GM12872 (cell line): ENCODE data around the gene GLOD5.

Source experiments
- TF ChIP-seq, protein P1 (sequence below): IDR thresholded peaks from 3 replicates; pipeline ENCODE4 v1.5.1; 2011; ENCODE audit warnings: low read depth, mild to moderate bottlenecking, low read length, moderate library complexity; ENCODE audit not compliant: insufficient read depth

The GLOD5 gene

GRCh38 chrX:48737940-48738339, 23.6 kb upstream of the GLOD5 start:
- TF ChIP-seq, protein P1, sequence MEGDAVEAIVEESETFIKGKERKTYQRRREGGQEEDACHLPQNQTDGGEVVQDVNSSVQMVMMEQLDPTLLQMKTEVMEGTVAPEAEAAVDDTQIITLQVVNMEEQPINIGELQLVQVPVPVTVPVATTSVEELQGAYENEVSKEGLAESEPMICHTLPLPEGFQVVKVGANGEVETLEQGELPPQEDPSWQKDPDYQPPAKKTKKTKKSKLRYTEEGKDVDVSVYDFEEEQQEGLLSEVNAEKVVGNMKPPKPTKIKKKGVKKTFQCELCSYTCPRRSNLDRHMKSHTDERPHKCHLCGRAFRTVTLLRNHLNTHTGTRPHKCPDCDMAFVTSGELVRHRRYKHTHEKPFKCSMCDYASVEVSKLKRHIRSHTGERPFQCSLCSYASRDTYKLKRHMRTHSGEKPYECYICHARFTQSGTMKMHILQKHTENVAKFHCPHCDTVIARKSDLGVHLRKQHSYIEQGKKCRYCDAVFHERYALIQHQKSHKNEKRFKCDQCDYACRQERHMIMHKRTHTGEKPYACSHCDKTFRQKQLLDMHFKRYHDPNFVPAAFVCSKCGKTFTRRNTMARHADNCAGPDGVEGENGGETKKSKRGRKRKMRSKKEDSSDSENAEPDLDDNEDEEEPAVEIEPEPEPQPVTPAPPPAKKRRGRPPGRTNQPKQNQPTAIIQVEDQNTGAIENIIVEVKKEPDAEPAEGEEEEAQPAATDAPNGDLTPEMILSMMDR: no peak

- TF ChIP-seq, protein P1: no peak
These were observed 19.7 kb upstream of the GLOD5 start for GRCh38 chrX:48741834-48742233.

GRCh38 chrX:48745222-48745621, 16.3 kb upstream of the GLOD5 start:
- TF ChIP-seq, protein P1: no peak

GRCh38 chrX:48747415-48748016, 14.0 kb upstream of the GLOD5 start:
- TF ChIP-seq, protein P1: no peak

GRCh38 chrX:48749182-48749581, 12.4 kb upstream of the GLOD5 start:
- TF ChIP-seq, protein P1: no peak

DNA sequence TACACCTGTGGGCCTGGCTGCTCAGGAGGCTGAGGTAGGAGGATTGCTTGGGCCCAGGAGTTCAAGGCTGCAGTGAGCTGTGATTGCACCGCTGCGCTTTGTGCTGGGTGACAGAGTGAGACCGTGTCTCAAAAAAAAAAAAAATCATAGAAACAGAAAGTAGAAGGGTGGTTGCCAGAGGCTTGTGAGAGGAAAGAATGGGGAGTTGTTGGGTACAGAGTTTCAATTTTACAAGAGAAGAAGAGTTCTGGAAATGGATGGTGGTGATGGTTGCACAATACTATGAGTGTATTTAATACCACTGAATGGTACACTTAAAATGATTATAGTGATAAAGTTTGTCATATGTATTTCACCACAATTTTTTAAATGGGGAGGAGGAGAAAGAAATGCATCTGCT, 10.2 kb upstream of the GLOD5 start:
- TF ChIP-seq, protein P1: no peak

- TF ChIP-seq, protein P1: no peak
These were observed 9.0 kb upstream of the GLOD5 start for GRCh38 chrX:48752498-48752897.
